Measurements from ENCODE around the gene P2RX4.

DNA sequence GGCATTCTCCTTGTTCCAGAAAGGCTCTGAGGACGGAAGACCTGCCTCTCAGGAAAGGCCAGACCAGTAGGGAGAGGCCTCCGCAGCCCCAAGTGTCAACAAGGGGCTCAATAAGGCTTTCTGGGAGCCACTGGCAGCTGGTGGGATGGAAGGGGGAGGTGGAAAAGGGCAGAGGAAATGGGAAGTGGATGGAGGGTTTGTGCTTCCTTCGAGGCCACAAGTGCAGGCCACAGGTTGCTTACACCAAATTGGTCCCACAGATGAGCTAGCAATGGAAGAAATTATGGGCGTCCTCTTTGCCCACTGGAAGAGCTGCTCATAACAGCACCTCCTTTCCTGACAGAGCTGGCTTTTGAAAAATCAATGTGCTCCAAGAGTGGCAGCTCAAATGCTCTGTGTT, 28.2 kb downstream of the P2RX4 start:
- TF ChIP-seq POLR2AphosphoS5 (IDR thresholded peaks at IDR 0.05; ENCODE audit: low read depth, low read length) = no peak
- TF ChIP-seq POLR2A (IDR thresholded peaks at IDR 0.05; ENCODE audit: low read depth, low read length) = no peak
- no peak for TF ChIP-seq TAF1 (IDR thresholded peaks at IDR 0.05; ENCODE audit: borderline replicate concordance, low read depth, low read length)
